Mammary epithelial cell (primary cell): ENCODE results near the gene GPC6.

Experiments
- CTCF ChIP-seq, 2 donors: IDR thresholded peaks in 1 of 2; conservative IDR thresholded peaks in 1 of 2; 2 replicates each; pipeline ENCODE4 v1.5.1; 2011 to 2012; ENCODE audit warnings: inconsistent platforms in 2 of 2, low read length in 2 of 2, mild to moderate bottlenecking in 2 of 2, control low read depth in 1 of 2, low read depth in 1 of 2; ENCODE audit not compliant: insufficient read depth in 1 of 2; ENCODE audit errors: extremely low read depth in 1 of 2
- EZH2 ChIP-seq: IDR thresholded peaks from 2 replicates; pipeline ENCODE4 v1.6.1; 2012; ENCODE audit warnings: low read length, inconsistent platforms, borderline replicate concordance

- no peak for TF ChIP-seq CTCF (conservative IDR thresholded peaks at IDR 0.05 in 1 of 2, IDR thresholded peaks at IDR 0.05 in 1 of 2; ENCODE audit: extremely low read depth in 1 of 2, insufficient read depth in 1 of 2, low read depth in 1 of 2, low read length in 2 of 2)
- TF ChIP-seq EZH2, result no peak
These were observed 1109.3 kb downstream of the GPC6 start for GRCh38 chr13:94335761-94336526.
